OCI-LY7 (cell line): ENCODE measurements around the gene RPL3.

ENCODE experiments used
- CTCF ChIP-seq: fragments of 200-600 bp; sonication (generic); conservative IDR thresholded peaks from 2 replicates; pipeline ENCODE4 v1.5.1; 2014; ENCODE audit warnings: mild to moderate bottlenecking, antibody characterized with exemption, low read length, moderate library complexity, mixed read lengths
- EZH2phosphoT487 ChIP-seq: fragments of 200-600 bp; sonication (generic); IDR thresholded peaks from 2 replicates; pipeline ENCODE4 v1.6.1; 2018; ENCODE audit warnings: low read depth, borderline replicate concordance, mild to moderate bottlenecking, mixed run types, antibody characterized with exemption, low read length, moderate library complexity, mixed read lengths

GRCh38 chr22:39356464-39356863 lies 37.0 kb upstream of the RPL3 start:
- TF ChIP-seq CTCF: no peak
- TF ChIP-seq EZH2phosphoT487: no peak
